IMR-90 (cell line): Measurements from ENCODE around the gene GPC5. TPM values are rescaled to one million over a fixed set of nuclear protein-coding genes. Genes with fewer than 3 reads are reported as not detected.

Experiments
- ATAC-seq: fragments of 200-7000 bp; cut with Tn5 transposase; 2 replicates; pipeline ENCODE4 v1.9.1; 2020; ENCODE audit warnings: low read depth, mild to moderate bottlenecking, moderate library complexity
- BruUV-seq: library from RNA; stranded (reverse); fragments of 400-500 nt; replicated peaks from 2 replicates; lab custom pipeline; 2021; lab: Mats Ljungman, UMichigan
- CTCF ChIA-PET: fragments of 300-600 bp; formaldehyde crosslinking; extraction: SDS; loops from one replicate; lab custom pipeline; 2021; ENCODE audit warnings: antibody characterized with exemption; lab: Yijun Ruan, JAX
- POLR2A ChIA-PET: fragments of 300-600 bp; sonication (Branson Sonifier 250); formaldehyde crosslinking; loops from one replicate; lab custom pipeline; 2022; ENCODE audit warnings: antibody characterized with exemption; ENCODE audit not compliant: unreplicated experiment; lab: Charles Lee
- DNase-seq: peaks from one replicate; pipeline ENCODE4 v3.0.0; 2013
- H2AFZ ChIP-seq: replicated peaks from 2 replicates; pipeline ENCODE3; 2013; ENCODE audit warnings: low read length, mild to moderate bottlenecking; ENCODE audit not compliant: poor library complexity
- H2AK5ac ChIP-seq: 2 replicates; pipeline ENCODE4 v1.6.1; 2013; ENCODE audit warnings: low read depth, low read length, inconsistent platforms
- H2AK9ac ChIP-seq: replicated peaks from 2 replicates; pipeline ENCODE3; 2013; ENCODE audit warnings: mild to moderate bottlenecking, low read depth, low read length, moderate library complexity; ENCODE audit not compliant: poor library complexity
- H2BK120ac ChIP-seq: 2 replicates; pipeline ENCODE4 v1.6.1; 2013; ENCODE audit warnings: low read depth, low read length, inconsistent platforms
- H2BK15ac ChIP-seq: 3 replicates; pipeline ENCODE4 v1.6.1; 2013; ENCODE audit warnings: low read depth, low read length, inconsistent platforms
- H2BK20ac ChIP-seq: 2 replicates; pipeline ENCODE4 v1.6.1; 2013; ENCODE audit warnings: low read depth, mild to moderate bottlenecking, inconsistent platforms, low read length, moderate library complexity
- H2BK5ac ChIP-seq: 2 replicates; pipeline ENCODE4 v1.6.1; 2013; ENCODE audit warnings: mild to moderate bottlenecking, low read depth, low read length, inconsistent platforms; ENCODE audit not compliant: poor library complexity, severe bottlenecking
- H3K14ac ChIP-seq: replicated peaks from 2 replicates; pipeline ENCODE4 v1.6.1; 2013; ENCODE audit warnings: low read depth, low read length, inconsistent platforms
- H3K18ac ChIP-seq: 2 replicates; pipeline ENCODE4 v1.6.1; 2013; ENCODE audit warnings: low read depth, low read length, control low read depth
- H3K23ac ChIP-seq: 2 replicates; pipeline ENCODE4 v1.6.1; 2013; ENCODE audit warnings: low read depth, low read length, inconsistent platforms
- H3K27ac ChIP-seq: 2 replicates; pipeline ENCODE4 v1.5.1; 2013; ENCODE audit warnings: mild to moderate bottlenecking, control low read depth, low read length; ENCODE audit not compliant: insufficient read depth
- H3K27me3 ChIP-seq: 2 replicates; pipeline ENCODE4 v1.6.1; 2013; ENCODE audit warnings: low read length; ENCODE audit not compliant: control insufficient read depth, insufficient read depth
- H3K36me3 ChIP-seq: 2 replicates; pipeline ENCODE4 v1.6.1; 2013; ENCODE audit warnings: low read length, mixed read lengths; ENCODE audit not compliant: control insufficient read depth, insufficient read depth
- H3K4ac ChIP-seq: 2 replicates; pipeline ENCODE4 v1.6.1; 2013; ENCODE audit warnings: low read depth, low read length, inconsistent platforms
- H3K4me1 ChIP-seq: 2 replicates; pipeline ENCODE4 v1.6.1; 2013; ENCODE audit warnings: low read length, mixed read lengths; ENCODE audit not compliant: control insufficient read depth, insufficient read depth
- H3K4me2 ChIP-seq: 2 replicates; pipeline ENCODE4 v1.6.1; 2013; ENCODE audit warnings: low read depth, mild to moderate bottlenecking, control low read depth, low read length, moderate library complexity
- H3K4me3 ChIP-seq: 2 replicates; pipeline ENCODE4 v1.5.1; 2013; ENCODE audit warnings: low read depth, mild to moderate bottlenecking, control low read depth, low read length, moderate library complexity; ENCODE audit not compliant: insufficient read depth
- H3K56ac ChIP-seq: 2 replicates; pipeline ENCODE4 v1.6.1; 2013; ENCODE audit warnings: low read length, inconsistent platforms; ENCODE audit not compliant: insufficient read depth; ENCODE audit errors: extremely low read depth
- H3K79me1 ChIP-seq, 2 experiments: 2 replicates each; pipeline ENCODE4 v1.6.1; 2013; ENCODE audit warnings: low read length in 2 of 2, inconsistent platforms in 1 of 2, low read depth in 1 of 2
- H3K9ac ChIP-seq: 2 replicates; pipeline ENCODE4 v1.6.1; 2013; ENCODE audit warnings: low read depth, low read length, control low read depth
- H3K9me1 ChIP-seq: 2 replicates; pipeline ENCODE4 v1.6.1; 2013; ENCODE audit warnings: low read length, inconsistent platforms; ENCODE audit not compliant: insufficient read depth
- H3K9me3 ChIP-seq: 2 replicates; pipeline ENCODE4 v1.6.1; 2013; ENCODE audit warnings: low read length; ENCODE audit not compliant: control insufficient read depth, insufficient read depth
- H4K20me1 ChIP-seq: 2 replicates; pipeline ENCODE4 v1.6.1; 2013; ENCODE audit warnings: low read length, inconsistent platforms; ENCODE audit not compliant: insufficient read depth
- H4K5ac ChIP-seq: 2 replicates; pipeline ENCODE4 v1.6.1; 2013; ENCODE audit warnings: mild to moderate bottlenecking, low read depth, low read length, control low read depth
- H4K8ac ChIP-seq, 2 experiments: 2 replicates each; pipeline ENCODE4 v1.6.1; 2013; ENCODE audit warnings: low read depth in 2 of 2, low read length in 2 of 2, control low read depth in 1 of 2, inconsistent platforms in 1 of 2
- H4K91ac ChIP-seq: 2 replicates; pipeline ENCODE4 v1.6.1; 2013; ENCODE audit warnings: low read depth, low read length, inconsistent platforms; ENCODE audit not compliant: insufficient read depth
- CEBPB ChIP-seq: IDR thresholded peaks from 2 replicates; pipeline ENCODE4 v1.6.1; 2012; ENCODE audit warnings: low read depth, low read length, improper control_type of control experiment
- CHD1 ChIP-seq: IDR thresholded peaks from 2 replicates; pipeline ENCODE4 v1.6.1; 2012; ENCODE audit warnings: low read depth, low read length, improper control_type of control experiment
- CTCF ChIP-seq: conservative IDR thresholded peaks from 2 replicates; pipeline ENCODE4 v1.5.1; 2012; ENCODE audit warnings: mild to moderate bottlenecking, low read depth, low read length, improper control_type of control experiment
- ELK1 ChIP-seq: fragments of 150-350 bp; IDR thresholded peaks from 2 replicates; pipeline ENCODE4 v1.6.1; 2016; ENCODE audit warnings: low read depth, mild to moderate bottlenecking, low read length, moderate library complexity, borderline replicate concordance
- FOS ChIP-seq: fragments of 150-350 bp; IDR thresholded peaks from 2 replicates; pipeline ENCODE4 v1.6.1; 2016; ENCODE audit warnings: low read depth, low read length
- MAFK ChIP-seq: IDR thresholded peaks from 2 replicates; pipeline ENCODE4 v1.6.1; 2012; ENCODE audit warnings: low read depth, low read length, improper control_type of control experiment
- MAZ ChIP-seq: IDR thresholded peaks from 2 replicates; pipeline ENCODE4 v1.6.1; 2012; ENCODE audit warnings: low read depth, mild to moderate bottlenecking, low read length, improper control_type of control experiment, moderate library complexity, borderline replicate concordance
- MXI1 ChIP-seq: IDR thresholded peaks from 2 replicates; pipeline ENCODE4 v1.6.1; 2012; ENCODE audit warnings: low read depth, mild to moderate bottlenecking, low read length, moderate library complexity, borderline replicate concordance
- NFE2L2 ChIP-seq: fragments of 150-350 bp; IDR thresholded peaks from 2 replicates; pipeline ENCODE4 v1.6.1; 2016; ENCODE audit warnings: low read depth, mild to moderate bottlenecking, low read length
- RAD21 ChIP-seq: IDR thresholded peaks from 2 replicates; pipeline ENCODE4 v1.6.1; 2012; ENCODE audit warnings: low read length, improper control_type of control experiment
- RCOR1 ChIP-seq: IDR thresholded peaks from 2 replicates; pipeline ENCODE4 v1.6.1; 2012; ENCODE audit warnings: mild to moderate bottlenecking, low read length, improper control_type of control experiment; ENCODE audit not compliant: insufficient replicate concordance
- RFX5 ChIP-seq: IDR thresholded peaks from 2 replicates; pipeline ENCODE4 v1.8.0; 2012; ENCODE audit warnings: low read depth, mild to moderate bottlenecking, low read length, moderate library complexity
- SMC3 ChIP-seq: fragments of 150-350 bp; IDR thresholded peaks from 2 replicates; pipeline ENCODE4 v1.6.1; 2016; ENCODE audit warnings: low read depth, mild to moderate bottlenecking, antibody characterized with exemption, low read length, moderate library complexity
- USF2 ChIP-seq: fragments of 150-350 bp; IDR thresholded peaks from 2 replicates; pipeline ENCODE4 v1.6.1; 2017; ENCODE audit warnings: mild to moderate bottlenecking, antibody characterized with exemption, low read length, low read depth
- WGBS, 2 experiments: methylation state at CpG; one replicate each; pipeline versions ENCODE4 v1.1.5 to v1.1.7; 2013; ENCODE audit warnings: missing lambda C conversion rate in 2 of 2; ENCODE audit not compliant: insufficient read length in 1 of 2; ENCODE audit errors: extremely low coverage in 2 of 2; 5-methylcytosine and 5-hydroxymethylcytosine counted together
- dilution Hi-C: fragments of 300-500 bp; cut with HindIII; formaldehyde crosslinking; loops from one replicate; pipeline ENCODE4 v1.14.3; 2018; ENCODE audit warnings: low sequenced_read_pairs; ENCODE audit not compliant: unreplicated experiment
- in situ Hi-C: fragments of 300-500 bp; cut with MboI; formaldehyde crosslinking; loops from 3 replicates; pipeline ENCODE4 v1.14.3; 2019; ENCODE audit warnings: low sequenced_read_pairs, inconsistent platforms, mixed read lengths
- intact Hi-C: fragments of 100-400 bp; cut with micrococcal nuclease; formaldehyde crosslinking; loops from 2 replicates; pipeline ENCODE4 v1.10.0; 2022
- polyA plus RNA-seq, 3 experiments: library from polyadenylated mRNA; depleted of rRNA; stranded (reverse); fragments of >200 nt; gene quantifications; 2 replicates each; pipeline ENCODE4 v1.2.3, GENCODE V29; 2012; ENCODE audit warnings: low replicate concordance in 1 of 3
- total RNA-seq: library from RNA; depleted of rRNA; stranded (reverse); fragments of >200 nt; gene quantifications from 2 replicates; pipeline ENCODE4 v1.2.3, GENCODE V29; 2012

Gene GPC5
- total and polyA plus RNA-seq, 2 of the 4 experiments (the other 2 are of a cell fraction): 0.94 to 1.8 TPM

- Histone ChIP-seq H2BK15ac (no peak overlapping the region), H3K18ac (no peak overlapping the region), H3K9me3 (no peaks in the 10 kb centered on the region), H2BK120ac (no peak overlapping the region), H2BK5ac (no peak overlapping the region), H3K4me3 (no peak overlapping the region), H4K5ac (no peak overlapping the region), H3K36me3 (no peaks in the 10 kb centered on the region), H2AFZ (no peak overlapping the region), H2AK9ac (no peak overlapping the region), H3K56ac (no peak overlapping the region), H3K27me3 (no peaks in the 10 kb centered on the region), H3K4ac (no peak overlapping the region), H3K4me2 (no peak overlapping the region), H3K9ac (no peak overlapping the region), H4K8ac (no peak overlapping the region), H3K14ac (no peak overlapping the region), H4K91ac (no peak overlapping the region), H3K23ac (no peak overlapping the region), H3K79me1 (no peaks in the 10 kb centered on the region), H2AK5ac (no peak overlapping the region), H3K9me1 (no peaks in the 10 kb centered on the region), H2BK20ac (no peak overlapping the region), H4K20me1 (no peaks in the 10 kb centered on the region), H3K4me1 (no peaks in the 10 kb centered on the region), H3K27ac (no peak overlapping the region)
- no TSS peak for BruUV-seq
- TF ChIP-seq USF2: no peak
- TF ChIP-seq MAZ: no peak
- TF ChIP-seq FOS: no peak
- no peak for TF ChIP-seq CHD1
- TF ChIP-seq RCOR1: no peak
- no peak for TF ChIP-seq MAFK
- no peak for TF ChIP-seq RFX5
- TF ChIP-seq CEBPB: no peak
- no peak for TF ChIP-seq MXI1
- no peak for TF ChIP-seq NFE2L2
- TF ChIP-seq RAD21: no peak
- no peak for TF ChIP-seq SMC3
- TF ChIP-seq CTCF: no peak
- TF ChIP-seq ELK1: no peak
- ChIA-PET CTCF (no interaction called here), POLR2A (no interaction called here)
- DNase-seq: no peak
- no peak for ATAC-seq
- intact Hi-C loops (no loop called here), in situ Hi-C loops (loop anchor here (5.0 kb wide), 1 partner anchor 337 kb away; no protein-coding TSS in a partner anchor), dilution Hi-C loops (no loop called here)
- WGBS, 2 experiments: no CpG with 5 or more reads among the region's 3 CpGs
Observed at GRCh38 chr13:91724591-91724990, 326.2 kb downstream of the GPC5 start.
